Left forelimb (tissue), 1 donor: ENCODE results near the gene SLC51B.
"Not testable (repeated sequence)": the region's sequence is repeated elsewhere in the genome, so short reads cannot be mapped to it uniquely, and the experiment has no call there.

Experiments
- DNase-seq: peaks from one replicate; pipeline ENCODE4 v3.0.0-alpha.2; 2018; ENCODE audit warnings: low spot score

The SLC51B gene

DNA sequence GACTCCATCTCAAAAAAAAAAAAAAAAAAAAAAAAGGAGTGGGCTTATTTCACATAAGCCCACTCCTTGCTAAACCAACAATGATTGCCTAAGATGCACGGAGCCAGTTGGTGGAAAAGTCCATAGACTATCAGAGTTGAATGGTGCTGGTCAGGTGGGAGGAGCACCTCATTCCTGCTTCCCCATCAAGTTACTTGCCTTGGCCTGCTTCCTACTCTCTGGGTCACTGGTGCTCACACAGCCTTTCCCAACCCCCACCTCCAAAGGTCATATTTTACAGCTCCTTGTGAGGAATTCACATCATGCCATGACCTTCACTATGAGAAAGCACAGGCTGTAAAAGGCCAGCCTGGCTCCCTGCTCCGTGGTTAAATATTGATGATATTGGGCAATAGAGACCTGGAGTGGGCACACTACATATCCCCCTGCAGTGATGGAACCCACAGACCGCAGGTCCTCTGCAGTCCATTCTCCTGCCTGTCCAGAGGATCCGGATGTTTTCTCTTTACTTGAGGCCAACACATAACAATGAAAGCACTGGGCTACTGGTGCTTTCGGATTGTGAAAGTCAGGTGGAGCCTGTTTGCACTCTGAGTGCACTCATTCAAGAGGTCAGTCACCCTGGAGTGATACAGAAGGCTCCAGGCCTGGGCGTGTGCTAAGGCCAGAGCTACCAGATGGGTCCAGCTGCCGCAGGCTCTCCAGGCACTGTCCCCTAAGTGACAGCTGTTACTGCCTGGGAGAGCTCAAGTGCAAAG lies at the start of gene SLC51B:
SLC51B (plus strand) TSS at position 664 of the 758 bp plus-strand sequence. CDS start 4,618 bp downstream, outside the sequence.
- DNase-seq = peak; percentile 28

GRCh38 chr15:64997066-64997465 lies 48.1 kb upstream of the SLC51B start:
- no peak for DNase-seq

- no peak for DNase-seq
These were observed 47.3 kb upstream of the SLC51B start for GRCh38 chr15:64997745-64998375.

DNA sequence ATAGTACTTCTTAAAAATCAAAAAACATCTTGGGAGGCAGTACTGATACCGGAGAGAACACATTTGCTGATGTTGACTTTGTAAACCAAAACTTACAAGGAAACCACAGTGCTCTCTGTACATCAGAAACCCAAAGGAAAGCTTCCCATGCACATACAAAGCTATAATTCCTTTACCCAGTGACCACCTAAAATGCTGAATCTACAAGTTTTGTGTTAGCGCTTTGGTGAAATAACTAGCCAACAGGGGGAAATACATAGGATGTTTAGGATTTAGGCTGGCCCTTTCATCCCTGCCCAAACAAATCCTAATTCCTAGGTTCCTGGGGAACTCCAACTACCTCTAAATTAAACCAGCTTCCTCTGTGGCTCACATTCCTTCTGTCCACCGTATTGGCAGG lies 40.2 kb upstream of the SLC51B start:
- DNase-seq = no peak

GRCh38 chr15:65006876-65007275 lies 38.3 kb upstream of the SLC51B start:
- no peak for DNase-seq

GRCh38 chr15:65008983-65009382 lies 36.2 kb upstream of the SLC51B start:
- no peak for DNase-seq

- DNase-seq = not testable (repeated sequence)
These were observed 34.0 kb upstream of the SLC51B start for GRCh38 chr15:65011198-65011597.

GRCh38 chr15:65020419-65020818 lies 24.8 kb upstream of the SLC51B start:
- DNase-seq = no peak

DNA sequence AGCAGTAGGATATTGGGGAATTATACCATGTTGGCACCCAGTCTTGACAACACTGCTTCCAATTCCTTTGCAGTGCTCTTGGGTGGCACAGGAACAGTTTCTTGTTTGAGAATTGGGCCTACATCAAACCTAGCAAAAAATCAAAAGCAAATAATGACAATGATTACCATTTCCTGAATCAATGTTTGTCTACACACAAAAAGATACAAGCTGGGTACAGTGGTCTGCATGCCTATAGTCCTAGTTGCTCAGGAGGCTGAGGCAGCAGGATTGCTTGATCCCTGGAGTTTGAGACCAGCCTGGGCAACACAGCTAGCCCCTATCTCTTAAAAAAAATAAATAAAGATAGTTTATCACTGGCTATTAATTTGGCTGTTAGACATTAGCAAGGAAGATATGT lies 23.7 kb upstream of the SLC51B start:
- DNase-seq = no peak

DNA sequence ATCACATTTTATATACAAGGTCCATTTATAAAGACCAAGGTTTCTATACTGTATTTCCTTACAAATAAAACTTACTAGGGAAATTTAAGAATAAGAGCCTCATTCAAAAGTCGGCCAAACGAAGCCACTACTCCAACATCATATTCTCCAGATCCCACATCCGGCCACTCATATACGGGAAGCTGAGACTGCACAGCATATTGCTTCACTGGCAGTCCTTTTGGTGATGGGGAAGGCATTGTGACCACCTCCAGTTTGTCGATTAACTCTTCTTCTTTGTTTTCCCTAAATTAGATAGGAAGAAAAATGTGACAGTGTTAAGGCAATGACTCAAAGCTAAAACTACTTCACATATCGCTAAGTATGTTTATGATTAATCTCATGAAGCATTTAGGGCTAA lies 18.4 kb upstream of the SLC51B start:
- DNase-seq = no peak

DNA sequence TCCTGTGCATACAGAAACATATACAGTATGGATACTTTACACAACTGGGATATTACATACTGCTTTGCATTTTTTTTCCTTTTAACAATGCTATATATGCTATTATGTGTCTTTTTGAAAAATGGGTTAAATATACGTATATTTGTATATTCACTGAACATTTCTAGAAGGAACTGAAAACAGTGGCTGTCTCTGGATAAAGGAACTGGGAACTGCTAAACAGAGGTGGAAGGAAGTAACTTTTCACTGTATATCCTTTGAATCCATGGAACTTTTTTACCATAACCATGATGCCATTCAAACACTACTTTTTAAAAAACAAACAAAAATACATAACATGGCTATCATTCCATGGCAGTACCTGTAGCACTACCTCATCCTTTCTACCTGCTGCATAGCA lies 17.6 kb upstream of the SLC51B start:
- no peak for DNase-seq

DNA sequence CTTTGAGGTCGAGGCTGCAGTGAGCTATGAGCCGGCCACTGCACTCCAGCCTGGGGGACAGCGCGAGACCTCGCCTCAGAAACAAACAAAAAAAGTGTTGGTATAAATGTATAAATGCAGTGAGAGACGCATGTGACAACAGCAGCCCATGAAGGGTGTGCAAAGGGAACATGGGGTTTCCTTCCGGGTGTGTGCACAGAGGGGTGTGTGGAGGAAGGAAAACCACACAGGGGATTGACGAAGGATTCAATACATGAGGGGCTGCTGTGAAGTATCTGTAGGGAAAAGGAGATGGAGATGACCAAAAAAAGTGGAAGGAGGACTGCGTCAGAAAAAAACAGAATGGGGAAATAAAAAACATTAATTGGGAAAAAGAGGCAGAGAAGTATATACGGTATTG lies 16.8 kb upstream of the SLC51B start:
- no peak for DNase-seq

- peak; percentile 91 for DNase-seq
These were observed 16.1 kb upstream of the SLC51B start, which contains the start of gene MTFMT for GRCh38 chr15:65028921-65029735. TSS of gene MTFMT (minus strand) at chr15:65029639. CDS start at chr15:65029613, 26 bp downstream.

DNA sequence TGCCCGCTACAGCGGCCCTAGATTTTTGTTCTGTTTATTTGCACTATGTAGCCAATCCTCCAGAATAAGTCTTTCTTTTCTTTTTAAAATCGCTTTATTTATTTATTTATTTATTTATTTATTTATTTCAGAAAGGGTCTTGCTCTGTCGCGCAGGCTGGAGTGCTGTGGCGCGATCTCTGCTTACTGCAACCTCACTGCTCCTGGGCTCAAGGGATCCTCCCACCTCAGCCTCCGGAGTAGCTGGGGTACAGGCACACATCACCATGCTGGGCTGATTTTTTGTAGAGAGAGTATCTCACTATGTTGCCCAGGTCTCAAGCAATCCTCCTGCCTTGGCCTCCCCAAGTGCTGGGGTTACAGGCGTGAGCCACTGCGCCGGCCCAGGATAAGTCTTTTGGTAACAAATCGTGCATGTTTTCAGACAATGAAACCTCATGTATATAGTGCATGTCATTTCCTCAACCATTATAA lies 15.4 kb upstream of the SLC51B start:
- no peak for DNase-seq

DNA sequence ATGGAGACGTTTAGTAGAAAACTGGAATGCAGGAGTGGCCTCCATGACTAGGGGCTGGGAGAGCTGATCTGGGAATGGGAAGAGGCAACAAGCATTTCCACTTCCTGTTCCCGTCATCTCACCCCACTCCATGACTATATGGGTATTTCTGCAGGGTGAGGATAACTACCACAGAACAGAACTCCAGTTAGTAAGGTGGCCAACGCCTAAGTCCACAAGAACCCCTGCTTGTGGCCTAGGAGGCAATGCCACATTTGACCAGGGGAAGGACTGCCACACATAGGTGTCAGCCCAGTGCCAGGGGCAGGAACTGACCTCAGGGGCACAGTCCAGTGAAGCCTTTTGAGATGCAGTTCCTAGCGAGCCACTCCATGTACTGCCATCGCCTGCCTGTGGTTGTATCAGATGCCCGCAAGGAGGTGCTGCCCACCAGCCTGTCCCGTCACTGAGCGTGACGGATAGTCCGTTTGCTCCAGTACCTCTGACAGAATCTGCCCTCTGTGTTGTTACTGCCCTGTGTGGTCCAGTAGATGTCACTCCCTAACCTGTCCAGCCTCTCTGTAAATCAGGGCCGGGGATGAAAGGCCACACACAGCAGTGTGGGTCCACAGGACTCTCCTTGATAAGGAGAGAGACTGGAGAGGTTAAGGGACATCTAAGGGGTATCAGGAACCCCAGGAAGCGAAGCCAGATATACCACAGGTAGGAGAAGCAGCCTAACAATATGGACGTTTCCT lies 12.2 kb upstream of the SLC51B start:
- no peak for DNase-seq

DNA sequence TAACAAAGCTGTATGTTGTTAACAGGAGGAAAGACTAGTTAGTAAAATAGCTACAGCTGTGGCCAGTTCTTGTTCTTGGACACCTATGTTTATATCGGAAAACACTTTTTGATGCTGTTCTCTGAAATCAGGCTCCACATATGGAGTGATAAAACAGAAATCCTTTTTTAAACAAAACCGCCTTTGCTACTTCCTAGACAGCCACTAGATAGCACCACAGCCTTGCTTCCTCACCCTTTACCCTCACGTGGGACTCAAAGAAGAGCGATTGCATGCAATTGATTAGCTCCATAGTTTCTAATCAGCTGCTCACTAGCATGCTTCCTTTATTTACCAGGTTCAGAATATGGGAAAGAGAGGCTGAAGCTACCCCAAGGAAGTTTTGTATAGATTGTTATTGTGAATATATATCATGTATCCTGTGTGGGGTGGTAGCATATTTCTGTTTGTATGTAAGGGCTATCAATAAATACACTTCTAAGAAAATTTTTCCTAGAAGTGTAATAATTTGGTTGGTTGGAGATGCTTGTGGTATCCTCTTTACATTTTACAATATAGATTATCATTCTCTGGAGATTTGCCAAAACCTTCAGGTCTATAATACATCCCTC lies 11.4 kb upstream of the SLC51B start:
- no peak for DNase-seq

- DNase-seq = no peak
These were observed 10.5 kb upstream of the SLC51B start for GRCh38 chr15:65034719-65035118.

DNA sequence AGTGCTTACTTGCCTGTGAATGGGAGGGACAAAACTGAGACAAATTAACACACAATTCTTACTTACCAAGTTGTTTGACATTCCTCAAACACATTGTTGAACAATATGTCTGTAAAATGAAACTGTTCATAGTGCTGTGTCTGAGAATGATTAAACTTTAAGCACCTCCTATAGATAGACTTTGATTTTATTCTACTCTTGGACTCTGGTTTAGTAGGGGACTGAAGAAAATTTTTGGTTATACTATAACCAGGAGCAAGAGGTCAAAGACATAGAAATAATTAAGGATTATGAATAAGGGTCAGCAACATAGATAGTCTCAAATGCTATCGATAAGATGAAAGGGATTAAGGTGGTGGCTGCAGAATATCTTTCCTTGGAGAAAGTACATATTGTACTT lies 7.9 kb upstream of the SLC51B start:
- no peak for DNase-seq

DNA sequence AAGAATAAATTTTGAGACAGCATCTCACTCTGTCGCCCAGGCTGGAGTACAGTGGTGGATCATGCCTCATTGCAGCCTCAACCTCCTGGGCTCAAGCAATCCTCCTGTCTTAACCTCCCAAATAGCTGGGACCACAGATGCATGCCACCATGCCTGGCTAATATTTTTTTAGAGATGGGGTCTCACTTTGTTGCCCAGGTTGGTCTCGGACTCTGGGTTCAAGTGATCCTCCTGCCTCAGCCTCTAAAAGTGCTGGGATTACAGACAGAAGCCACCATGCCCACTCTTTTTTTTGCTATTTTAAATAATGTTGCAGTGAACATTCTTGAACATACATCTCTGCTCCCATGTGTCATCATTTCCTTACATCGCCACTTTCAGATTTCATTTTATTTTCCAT lies 6.8 kb upstream of the SLC51B start:
- no peak for DNase-seq

DNA sequence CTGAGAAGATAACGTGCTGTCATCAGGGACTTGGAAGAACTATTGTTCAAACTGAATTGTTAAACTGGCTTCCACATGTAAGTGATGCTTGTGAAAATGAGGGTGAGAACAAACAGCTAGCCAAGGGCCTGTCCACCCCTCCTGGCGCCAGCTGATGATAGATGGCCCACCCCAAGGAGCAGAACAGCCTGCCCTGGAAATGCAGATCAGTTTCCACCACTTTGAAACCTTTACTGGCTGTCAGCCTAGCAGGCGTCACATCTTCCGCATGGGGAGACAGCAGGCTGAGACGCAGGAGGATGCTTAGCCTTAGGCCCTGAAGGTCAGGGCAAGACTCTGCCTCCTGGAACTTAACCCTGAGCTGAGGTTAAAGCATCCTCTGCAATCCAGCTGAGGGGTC lies 6.4 kb upstream of the SLC51B start:
- DNase-seq = no peak

GRCh38 chr15:65040461-65040860 lies 4.7 kb upstream of the SLC51B start:
- DNase-seq = no peak

DNA sequence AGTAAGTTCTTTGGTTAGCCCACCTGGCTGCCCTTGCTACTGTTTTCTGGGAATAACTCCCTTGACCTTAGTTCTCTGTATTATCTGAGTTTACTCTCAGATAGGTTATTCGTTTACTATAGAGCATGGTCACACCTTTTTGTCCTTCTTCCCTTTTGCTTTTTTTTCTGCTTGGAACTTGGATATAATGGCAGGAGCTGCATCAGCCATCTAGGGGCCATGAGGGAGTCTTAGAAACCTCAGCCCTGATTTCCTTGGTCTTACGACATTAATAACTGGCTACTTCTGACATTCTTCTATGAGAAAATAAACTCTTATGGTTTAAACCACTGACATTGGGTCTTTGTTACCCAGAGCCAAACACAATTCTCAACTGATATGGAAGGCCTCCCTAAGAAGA lies 3.4 kb upstream of the SLC51B start:
- no peak for DNase-seq
